GM18858 (cell line): ENCODE data around the gene PIP5K1A.
"Not testable (repeated sequence)": the region's sequence is repeated elsewhere in the genome, so short reads cannot be mapped to it uniquely, and the experiment has no call there.

Experiments used
- ATAC-seq: cut with Tn5 transposase; IDR thresholded peaks from one replicate; pipeline ENCODE4 v1.9.1; 2021; ENCODE audit not compliant: unreplicated experiment

PIP5K1A gene, protein sequence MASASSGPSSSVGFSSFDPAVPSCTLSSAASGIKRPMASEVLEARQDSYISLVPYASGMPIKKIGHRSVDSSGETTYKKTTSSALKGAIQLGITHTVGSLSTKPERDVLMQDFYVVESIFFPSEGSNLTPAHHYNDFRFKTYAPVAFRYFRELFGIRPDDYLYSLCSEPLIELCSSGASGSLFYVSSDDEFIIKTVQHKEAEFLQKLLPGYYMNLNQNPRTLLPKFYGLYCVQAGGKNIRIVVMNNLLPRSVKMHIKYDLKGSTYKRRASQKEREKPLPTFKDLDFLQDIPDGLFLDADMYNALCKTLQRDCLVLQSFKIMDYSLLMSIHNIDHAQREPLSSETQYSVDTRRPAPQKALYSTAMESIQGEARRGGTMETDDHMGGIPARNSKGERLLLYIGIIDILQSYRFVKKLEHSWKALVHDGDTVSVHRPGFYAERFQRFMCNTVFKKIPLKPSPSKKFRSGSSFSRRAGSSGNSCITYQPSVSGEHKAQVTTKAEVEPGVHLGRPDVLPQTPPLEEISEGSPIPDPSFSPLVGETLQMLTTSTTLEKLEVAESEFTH

DNA sequence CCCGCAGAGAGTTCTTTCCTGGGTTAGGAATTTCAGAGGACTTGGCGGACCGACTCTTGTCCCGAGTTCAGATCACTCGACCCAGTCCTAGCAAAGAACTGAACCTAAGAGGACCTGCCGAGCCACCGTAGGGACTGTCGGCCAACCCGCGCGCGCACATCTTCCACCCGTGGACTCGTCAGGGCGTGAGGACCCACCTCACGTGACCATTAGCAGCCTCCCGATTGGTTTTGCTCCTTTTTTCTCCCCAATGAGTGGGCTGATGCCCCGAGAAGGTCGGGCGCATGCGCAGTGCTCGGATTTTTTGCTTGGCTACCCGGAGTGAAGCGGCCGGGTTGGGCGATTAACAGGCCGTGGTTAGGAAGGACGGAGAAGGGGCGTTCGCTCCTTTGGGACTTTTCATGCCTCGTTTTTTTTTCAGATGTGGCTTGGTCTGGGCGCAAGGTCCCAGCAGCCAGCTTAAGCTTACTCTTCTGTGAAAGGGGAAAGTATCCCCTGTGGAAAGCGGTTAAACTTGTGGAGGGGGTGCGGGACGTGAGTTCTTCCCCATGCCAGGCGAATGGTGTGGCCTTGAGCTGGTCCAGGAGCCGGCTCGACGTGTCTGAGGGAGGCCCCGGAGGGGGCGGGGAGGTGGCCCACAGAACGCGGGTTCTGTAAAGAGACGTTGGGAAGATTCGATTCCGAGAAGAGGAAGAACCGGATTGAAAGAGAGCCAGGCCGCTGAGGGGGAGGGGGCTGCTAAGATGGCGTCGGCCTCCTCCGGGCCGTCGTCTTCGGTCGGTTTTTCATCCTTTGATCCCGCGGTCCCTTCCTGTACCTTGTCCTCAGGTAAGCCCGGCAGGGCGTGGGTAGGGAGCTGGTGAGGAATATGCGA is at the start of gene PIP5K1A:
Gene PIP5K1A (plus strand): TSS at position 299 of the 874 bp plus-strand sequence. CDS start 445 bp downstream, at position 744.
- peak; percentile 66 for ATAC-seq

DNA sequence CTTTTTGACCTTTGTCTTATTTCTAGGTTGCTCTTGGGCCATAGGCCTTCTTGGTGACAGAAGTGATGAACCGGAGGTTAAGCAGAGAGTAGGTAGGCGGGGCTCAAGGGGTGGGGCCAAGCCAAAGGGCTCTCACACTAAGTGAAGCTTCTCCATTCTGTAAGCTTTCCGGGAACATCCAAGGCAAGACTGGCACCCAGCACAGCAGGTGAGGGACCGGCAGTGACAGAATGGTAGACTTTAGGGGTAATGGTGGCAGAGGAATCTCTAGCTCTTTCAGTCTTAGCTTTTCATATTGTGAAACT is 41.9 kb upstream of the PIP5K1A start, which contains the start of gene TNFAIP8L2:
Gene TNFAIP8L2 (plus strand): TSS at position 135 of the 305 bp plus-strand sequence. CDS start 2,049 bp downstream, outside the sequence.
- ATAC-seq = no peak

DNA sequence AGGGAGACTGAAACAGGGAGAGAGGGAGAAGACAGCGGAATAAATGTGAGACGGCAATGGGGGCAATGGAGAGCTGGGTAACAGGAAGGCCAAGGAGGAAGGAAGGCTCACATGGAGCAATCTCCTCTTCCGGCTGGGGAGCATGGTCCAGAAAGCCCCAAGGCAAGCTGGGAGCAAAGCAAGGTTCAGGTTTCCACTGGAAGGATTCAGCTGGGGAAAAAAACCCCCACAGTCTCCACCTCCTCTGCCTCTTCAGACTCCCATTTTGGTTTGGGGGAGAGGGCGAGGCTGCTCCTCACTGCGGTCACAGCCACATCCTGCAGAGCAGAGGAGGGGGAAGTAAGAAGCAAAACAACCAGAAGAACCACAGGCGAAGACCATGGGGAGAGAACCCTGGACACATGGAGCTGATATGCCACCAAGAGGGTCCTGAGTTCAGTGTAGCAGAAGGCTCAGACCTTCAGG is 41.3 kb upstream of the PIP5K1A start:
- ATAC-seq = no peak

DNA sequence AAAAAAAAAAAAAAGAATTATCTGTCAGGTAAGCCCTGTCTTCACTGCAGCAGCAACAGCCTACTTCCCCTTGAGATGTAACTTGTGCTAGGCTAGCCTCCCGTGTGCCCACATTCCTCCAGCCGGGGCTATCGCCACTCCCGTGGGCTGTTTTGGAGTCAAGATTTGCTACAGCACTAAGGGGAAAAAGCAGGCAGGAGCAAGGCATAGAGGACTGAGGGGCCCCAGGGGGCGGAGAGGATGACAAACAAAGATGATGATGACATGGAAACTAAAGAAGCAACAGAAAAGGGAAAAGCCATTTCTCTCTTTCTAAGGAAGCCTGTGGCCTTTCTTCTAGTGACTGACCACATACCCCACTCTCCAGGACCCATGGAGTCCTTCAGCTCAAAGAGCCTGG is 40.0 kb upstream of the PIP5K1A start:
- no peak for ATAC-seq

DNA sequence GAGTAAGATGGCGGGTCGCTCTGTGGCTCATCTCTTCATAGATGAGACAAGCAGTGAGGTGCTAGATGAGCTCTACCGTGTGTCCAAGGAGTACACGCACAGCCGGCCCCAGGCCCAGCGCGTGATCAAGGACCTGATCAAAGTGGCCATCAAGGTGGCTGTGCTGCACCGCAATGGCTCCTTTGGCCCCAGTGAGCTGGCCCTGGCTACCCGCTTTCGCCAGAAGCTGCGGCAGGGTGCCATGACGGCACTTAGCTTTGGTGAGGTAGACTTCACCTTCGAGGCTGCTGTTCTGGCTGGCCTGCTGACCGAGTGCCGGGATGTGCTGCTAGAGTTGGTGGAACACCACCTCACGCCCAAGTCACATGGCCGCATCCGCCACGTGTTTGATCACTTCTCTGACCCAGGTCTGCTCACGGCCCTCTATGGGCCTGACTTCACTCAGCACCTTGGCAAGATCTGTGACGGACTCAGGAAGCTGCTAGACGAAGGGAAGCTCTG is 39.6 kb upstream of the PIP5K1A start:
- ATAC-seq = no peak

DNA sequence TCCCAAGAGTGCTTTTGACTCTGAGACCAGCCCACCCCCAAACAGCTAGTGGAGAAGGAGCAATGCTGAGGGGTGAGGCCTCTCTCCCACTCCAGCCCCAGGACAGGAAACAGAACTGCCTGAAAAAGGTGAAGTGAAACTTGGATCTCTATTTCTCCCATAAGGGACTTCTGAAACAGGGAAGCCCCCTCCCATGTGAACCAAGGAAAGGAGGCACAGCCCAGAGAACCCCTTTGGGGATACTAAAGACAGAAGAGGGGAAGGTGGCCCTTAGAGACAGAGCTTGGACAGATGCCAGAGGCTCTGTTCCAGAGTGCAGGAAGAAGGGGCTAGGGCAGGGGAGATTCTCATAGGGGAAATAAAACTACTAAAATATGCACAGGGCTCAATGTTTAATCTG is 39.0 kb upstream of the PIP5K1A start:
- ATAC-seq = no peak

DNA sequence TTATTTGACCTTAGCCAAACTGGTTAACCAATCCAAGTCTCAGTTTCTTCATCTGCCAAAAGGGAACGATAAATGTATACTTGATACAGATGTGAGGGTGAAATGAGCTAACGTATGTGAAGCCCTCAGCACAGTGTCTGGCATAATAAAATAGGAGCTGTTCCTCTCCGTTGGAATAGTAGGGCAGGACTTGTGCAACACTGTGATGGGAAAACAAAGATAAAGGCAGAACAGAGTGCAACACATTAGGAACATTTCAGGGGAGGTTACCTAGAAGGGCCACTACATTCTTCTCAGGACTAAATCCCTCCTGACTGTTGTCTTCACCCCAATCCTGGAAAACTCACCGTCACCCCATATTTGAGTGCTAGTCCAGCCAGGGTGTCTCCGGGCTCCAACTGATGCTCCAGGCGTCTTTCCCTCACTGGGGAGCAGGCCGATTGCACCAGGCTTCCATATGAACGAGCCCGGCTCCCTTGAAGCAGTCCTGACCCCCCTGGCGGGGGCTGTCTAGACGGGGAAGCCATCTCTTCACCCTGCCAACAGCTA is 33.5 kb upstream of the PIP5K1A start:
- no peak for ATAC-seq

DNA sequence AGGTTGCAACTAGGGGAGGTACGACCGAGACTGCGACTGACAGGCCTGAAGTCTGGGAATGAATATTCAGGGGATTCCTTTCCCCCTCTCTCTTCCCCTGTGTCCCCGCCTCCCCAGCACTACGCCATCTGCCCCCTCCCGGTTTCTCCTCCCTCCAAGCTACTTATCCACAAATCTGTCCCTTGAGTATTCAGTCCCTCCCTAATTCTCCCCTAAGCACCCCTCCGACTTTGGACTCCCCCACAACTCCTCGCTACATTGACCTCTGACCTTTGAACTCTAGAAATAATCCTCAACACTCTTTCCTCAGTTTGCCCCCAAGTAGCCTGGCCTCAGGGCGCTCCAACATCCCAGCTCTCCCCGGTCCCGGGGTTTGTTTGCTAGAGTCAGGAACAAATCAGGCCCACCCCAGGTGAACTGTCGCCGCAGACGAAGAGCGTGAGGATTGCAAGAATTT is 33.0 kb upstream of the PIP5K1A start:
- ATAC-seq = no peak

DNA sequence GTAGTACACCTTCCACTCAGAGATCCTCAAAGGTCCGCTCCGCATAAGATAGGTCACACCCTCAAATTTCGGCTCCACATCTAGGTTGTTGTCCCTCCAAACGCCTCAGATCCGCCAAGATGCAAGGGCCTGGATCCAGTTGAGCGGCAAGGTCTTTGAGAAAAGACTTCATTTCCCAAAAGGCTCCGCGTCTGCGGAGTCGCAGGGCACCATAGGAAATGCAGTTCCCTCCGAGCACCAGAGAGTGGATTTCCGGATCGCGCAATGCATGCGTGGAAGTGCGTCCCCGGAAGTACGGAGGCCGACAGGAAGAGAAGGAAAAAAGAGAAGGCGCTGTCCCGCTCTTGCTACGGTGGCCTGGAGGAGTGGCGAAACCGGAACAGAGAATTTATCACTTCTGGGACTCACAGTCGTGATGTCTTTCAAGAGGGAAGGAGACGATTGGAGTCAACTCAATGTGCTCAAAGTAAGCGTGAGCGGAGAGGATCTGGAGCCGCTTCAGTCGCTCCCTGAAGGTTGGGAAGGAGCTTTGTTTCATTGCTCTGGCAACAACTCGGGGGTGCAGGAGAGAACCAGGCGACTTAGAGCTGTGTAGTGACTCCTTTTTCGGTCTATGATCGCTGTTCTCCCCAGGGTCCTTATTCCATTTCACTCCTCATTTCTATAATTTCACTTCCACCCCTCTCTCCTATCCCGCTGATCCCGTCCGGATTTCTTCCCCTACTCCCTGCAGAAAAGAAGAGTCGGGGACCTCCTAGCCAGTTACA is 32.4 kb upstream of the PIP5K1A start, which contains the start of the genes LYSMD1 and SCNM1:
Gene LYSMD1 (minus strand): TSS at position 165 of the 767 bp plus-strand sequence. CDS start 644 bp downstream, outside the sequence.
Gene SCNM1 (plus strand): TSS at position 407 of the 767 bp plus-strand sequence. CDS start 9 bp downstream, at position 416.
- ATAC-seq = peak; percentile 81

DNA sequence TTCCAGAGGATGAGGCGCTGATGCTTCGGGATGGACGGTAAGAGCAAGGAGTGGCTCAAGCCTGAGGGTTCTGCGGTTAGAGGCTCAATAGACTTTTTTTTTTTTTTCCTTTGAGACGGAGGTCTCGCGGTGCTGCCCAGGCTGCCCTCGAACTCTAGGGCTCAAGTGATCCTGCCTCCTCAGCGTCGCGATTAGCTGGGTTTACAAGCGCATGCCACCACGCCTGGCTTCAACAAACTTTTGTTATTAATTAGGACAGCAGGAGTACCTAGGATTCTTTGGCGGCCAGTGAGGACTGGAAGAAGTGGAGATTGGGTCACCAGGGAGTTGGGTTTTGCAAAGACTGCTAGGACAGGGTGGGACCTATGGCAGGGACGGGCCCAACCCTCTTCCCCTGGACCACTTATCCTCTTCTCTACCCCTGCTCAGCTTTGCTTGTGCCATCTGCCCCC is 31.8 kb upstream of the PIP5K1A start:
- ATAC-seq = no peak

DNA sequence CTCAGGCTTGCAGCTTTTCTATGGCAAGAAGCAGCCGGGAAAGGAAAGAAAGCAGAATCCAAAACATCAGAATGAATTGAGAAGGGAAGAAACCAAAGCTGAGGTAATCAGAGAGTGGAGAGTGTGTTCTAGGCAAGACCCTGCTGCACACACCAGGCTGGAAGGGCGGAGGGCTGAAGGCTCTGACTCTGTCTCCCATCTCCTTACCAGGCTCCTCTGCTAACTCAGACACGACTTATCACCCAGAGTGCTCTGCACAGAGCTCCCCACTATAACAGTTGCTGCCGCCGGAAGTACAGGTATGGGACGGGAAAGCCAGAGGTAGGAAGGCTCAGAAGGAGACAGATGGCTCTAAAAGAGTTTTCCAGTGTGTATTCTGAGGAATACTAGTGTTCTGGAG is 31.2 kb upstream of the PIP5K1A start:
- ATAC-seq = no peak

DNA sequence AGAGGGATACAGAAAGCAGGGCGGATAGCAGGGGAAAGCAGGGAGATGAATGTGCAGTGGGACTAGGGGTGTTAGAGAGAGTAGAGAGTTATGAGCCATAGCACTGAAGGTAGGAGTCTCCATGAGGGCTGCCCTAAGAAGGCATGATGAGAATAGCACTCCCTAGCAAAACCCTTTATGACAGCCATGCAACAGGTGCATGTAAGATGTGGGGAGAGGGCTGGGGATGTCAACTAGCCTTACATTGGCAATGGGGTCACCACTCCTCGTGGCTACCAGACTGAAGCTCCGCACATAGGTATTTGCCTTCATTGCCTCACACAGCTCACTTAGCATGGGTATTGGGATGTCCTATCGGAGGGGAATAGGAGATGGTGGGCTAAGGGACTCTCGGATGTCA is 27.2 kb upstream of the PIP5K1A start:
- ATAC-seq = no peak

DNA sequence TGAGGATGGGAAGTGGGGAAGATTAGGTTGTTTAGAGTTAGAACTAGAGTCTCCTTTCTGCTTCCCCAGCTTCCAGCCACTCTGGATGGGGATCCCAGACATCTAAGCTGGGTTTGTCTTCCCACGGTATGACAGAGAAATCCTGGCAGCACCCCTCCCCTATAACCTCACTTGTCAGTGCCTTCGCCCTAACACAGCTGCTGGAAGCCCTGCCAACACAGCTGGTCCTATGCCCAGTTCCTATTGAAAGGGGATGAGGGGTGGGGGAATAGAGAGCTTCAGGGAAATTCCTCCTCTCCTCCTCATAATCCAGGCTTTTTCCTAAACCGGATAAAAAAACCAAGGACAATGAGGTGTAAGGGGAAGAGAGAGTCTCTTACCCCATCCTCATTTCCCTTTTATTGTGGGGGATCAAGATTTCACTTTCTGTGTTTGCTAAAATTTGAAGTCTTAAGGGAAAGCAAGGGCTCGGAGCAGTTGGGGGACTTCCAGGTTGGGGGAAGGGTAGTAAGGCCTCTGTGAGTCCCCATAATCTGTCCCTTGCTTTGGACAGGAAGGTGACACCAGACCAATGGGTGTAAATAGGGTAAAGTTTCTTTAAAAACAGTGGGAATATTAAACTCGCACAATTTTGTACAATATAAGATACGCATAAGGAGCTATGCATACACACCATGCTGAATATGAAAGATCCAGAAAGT is 23.2 kb upstream of the PIP5K1A start:
- no peak for ATAC-seq

DNA sequence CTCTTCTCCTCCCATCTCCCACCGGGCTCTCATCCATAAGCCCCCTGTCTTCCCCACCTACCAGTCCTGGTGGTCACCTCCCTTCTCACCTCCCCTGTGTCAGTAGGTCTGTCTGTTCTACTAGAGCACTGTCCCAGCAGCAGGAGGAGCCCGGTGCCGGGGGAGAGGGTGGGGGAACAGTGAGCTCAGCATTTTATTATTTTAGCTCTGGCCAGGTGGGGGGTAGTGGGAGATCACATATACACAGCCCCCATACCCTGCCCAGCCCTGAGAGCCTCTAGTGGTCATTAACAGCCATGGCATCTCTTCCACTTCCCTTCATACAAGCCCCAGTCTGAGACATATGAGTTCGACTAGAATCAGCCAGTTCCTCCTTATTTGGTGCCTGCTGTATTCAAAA is 22.5 kb upstream of the PIP5K1A start, which contains the start of gene TMOD4:
Gene TMOD4 (minus strand): TSS at position 119 of the 400 bp plus-strand sequence. CDS start 1,106 bp downstream, outside the sequence.
- ATAC-seq = no peak

DNA sequence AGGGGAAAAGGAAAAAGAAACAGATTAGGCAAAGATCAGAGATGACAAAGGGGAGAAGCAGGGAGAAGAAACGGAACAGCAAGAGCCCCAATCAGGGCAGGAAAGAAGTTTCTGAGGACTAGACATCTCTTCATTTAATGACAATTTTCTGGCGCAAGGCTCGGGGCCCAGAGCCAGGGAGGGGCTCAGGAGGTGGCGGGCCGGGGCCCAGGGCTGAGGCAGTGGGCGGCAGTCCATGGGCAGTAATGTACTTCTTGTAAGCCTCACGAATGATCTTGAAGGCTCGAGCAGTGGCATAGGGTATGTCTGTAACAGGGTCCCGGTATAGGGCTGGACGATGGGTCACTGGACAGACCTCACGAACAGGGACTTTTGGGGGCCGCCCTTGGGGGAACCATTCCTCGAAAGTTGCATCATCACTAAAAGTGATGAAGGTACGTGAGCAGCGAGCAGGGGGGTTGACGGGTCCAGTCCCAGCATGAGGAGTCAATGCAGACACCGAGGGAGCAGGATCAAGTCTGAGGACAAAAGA is 21.8 kb upstream of the PIP5K1A start:
- ATAC-seq = no peak

DNA sequence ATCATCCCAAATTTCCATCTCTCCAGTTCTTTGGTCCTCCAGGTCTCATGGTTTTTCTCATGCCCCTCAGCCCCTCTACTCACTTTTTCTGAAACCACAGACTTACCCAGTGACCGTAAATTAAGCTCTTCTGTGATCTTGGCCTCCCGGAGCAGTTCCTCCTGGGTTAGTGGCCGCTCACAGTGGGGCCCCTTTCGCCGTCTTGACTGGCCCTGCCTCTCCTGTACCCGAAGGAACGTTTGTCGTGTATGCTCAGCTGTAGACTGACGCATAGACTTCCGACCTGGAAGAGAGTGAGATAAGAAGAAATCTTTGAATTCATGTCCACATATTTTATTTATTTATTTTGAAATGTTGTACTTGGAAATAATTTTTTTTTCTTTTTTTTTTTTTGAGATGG is 14.1 kb upstream of the PIP5K1A start:
- ATAC-seq = no peak

DNA sequence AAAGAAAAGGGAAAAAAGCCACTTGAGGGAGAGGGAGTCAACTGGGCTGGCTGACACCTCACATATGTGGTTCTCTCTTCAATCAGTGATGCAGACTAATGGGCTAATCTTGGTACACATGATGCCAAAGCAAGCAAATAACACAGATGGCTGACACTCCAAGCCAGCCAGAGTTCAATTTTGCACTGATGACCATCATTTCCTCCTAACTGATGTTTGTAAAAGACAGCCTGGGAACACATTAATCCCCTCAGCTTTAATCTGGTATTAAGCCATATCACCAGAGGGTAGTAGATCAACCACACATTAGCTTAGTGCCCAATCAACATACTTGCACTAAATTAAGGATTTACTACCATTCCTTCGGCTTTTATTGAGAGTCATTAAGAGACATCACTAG is 11.1 kb upstream of the PIP5K1A start:
- no peak for ATAC-seq

DNA sequence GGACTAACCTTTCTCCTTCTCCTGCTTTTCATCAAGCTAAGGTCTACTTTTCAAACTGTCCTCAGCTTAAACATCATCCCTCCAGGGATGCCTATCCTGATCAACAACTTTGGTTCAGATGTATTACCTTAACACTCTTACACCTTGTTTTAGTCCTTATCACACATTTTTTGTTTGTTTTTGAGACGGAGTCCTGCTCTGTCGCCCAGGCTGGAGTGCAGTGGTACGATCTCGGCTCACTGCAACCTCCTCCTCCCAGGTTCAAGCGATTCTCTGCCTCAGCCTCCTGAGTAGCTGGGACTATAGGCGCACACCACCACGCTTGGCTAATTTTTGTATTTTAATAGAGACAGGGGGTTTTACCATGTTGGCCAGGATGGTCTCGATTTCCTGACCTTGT is 9.7 kb upstream of the PIP5K1A start:
- not testable (repeated sequence) for ATAC-seq
